CD4-positive, alpha-beta T cell (primary cell): ENCODE measurements around the gene BLOC1S5. TPM values are rescaled to one million over a fixed set of nuclear protein-coding genes. Genes with fewer than 3 reads are reported as not detected.

Experiments
- ATAC-seq: fragments of 200-7000 bp; cut with Tn5 transposase; one replicate; pipeline ENCODE4 v1.10.0; 2022; ENCODE audit warnings: mild to moderate bottlenecking; ENCODE audit not compliant: poor library complexity
- CTCF ChIA-PET: fragments of 350-600 bp; sonication (Branson Sonifier 250); formaldehyde crosslinking; loops from one replicate; lab custom pipeline; 2021; ENCODE audit warnings: antibody characterized with exemption, inconsistent platforms; lab: Charles Lee
- POLR2A ChIA-PET: fragments of 350-600 bp; sonication (Branson Sonifier 250); formaldehyde crosslinking; loops from one replicate; lab custom pipeline; 2021; ENCODE audit warnings: antibody characterized with exemption, inconsistent platforms; lab: Charles Lee
- DNase-seq, 14 experiments: peaks; one replicate each; pipeline ENCODE4 v3.0.0-alpha.2; 2013 to 2020; ENCODE audit warnings: mixed read lengths in 2 of 14
- H3K27ac ChIP-seq, 2 donors: one replicate each; pipeline versions ENCODE4 v1.5.1 to v1.7.0; 2013; ENCODE audit warnings: low read length in 2 of 2, low read depth in 1 of 2, mild to moderate bottlenecking in 1 of 2
- H3K27me3 ChIP-seq, 2 experiments: 1 replicate in 1 of 2; 2 replicates in 1 of 2; pipeline versions ENCODE4 v1.6.1 to v1.7.0; 2013; ENCODE audit warnings: low read length in 2 of 2, control low read depth in 1 of 2, mild to moderate bottlenecking in 1 of 2, moderate library complexity in 1 of 2; ENCODE audit not compliant: insufficient read depth in 2 of 2, control insufficient read depth in 1 of 2
- H3K36me3 ChIP-seq: one replicate; pipeline ENCODE4 v1.6.1; 2013; ENCODE audit warnings: low read length, control low read depth; ENCODE audit not compliant: insufficient read depth
- H3K4me1 ChIP-seq: one replicate; pipeline ENCODE4 v1.6.1; 2013; ENCODE audit warnings: low read length, control low read depth; ENCODE audit not compliant: insufficient read depth
- H3K4me3 ChIP-seq: one replicate; pipeline ENCODE4 v1.5.1; 2013; ENCODE audit warnings: mild to moderate bottlenecking, low read length, moderate library complexity
- H3K9me3 ChIP-seq, 2 experiments: 1 replicate in 1 of 2; 2 replicates in 1 of 2; pipeline versions ENCODE4 v1.6.1 to v1.7.0; 2013; ENCODE audit warnings: low read length in 2 of 2, mild to moderate bottlenecking in 2 of 2, control low read depth in 1 of 2, moderate library complexity in 1 of 2; ENCODE audit not compliant: control insufficient read depth in 1 of 2, insufficient read depth in 1 of 2
- H3K27ac Mint-ChIP-seq: one replicate; pipeline ENCODE4 v1.8.0; 2020; ENCODE audit warnings: mixed read lengths
- H3K27me3 Mint-ChIP-seq: one replicate; pipeline ENCODE4 v1.8.0; 2021; ENCODE audit warnings: mixed read lengths
- H3K36me3 Mint-ChIP-seq: one replicate; pipeline ENCODE4 v1.8.0; 2021; ENCODE audit warnings: low read depth, mixed read lengths
- H3K4me1 Mint-ChIP-seq: one replicate; pipeline ENCODE4 v1.8.0; 2021; ENCODE audit warnings: low read depth, mixed read lengths
- H3K4me3 Mint-ChIP-seq: one replicate; pipeline ENCODE4 v1.8.0; 2020; ENCODE audit warnings: mild to moderate bottlenecking, mixed read lengths
- H3K9me3 Mint-ChIP-seq: one replicate; pipeline ENCODE4 v1.8.0; 2020; ENCODE audit warnings: mixed read lengths
- CTCF ChIP-seq: fragments of 200-600 bp; IDR thresholded peaks from one replicate; pipeline ENCODE4 v1.8.0; 2022; ENCODE audit warnings: antibody characterized with exemption, mild to moderate bottlenecking
- intact Hi-C, 2 experiments: fragments of 100-400 bp; cut with DNase I in 1 of 2; cut with micrococcal nuclease in 1 of 2; formaldehyde crosslinking; loops; one replicate each; pipeline versions ENCODE4 v1.15.1 to v1.9.0; 2023 to 2025; cut with DNase I, micrococcal nuclease
- total RNA-seq, 174 experiments: library from RNA in 2 of 174; stranded (reverse) in 2 of 174; gene quantifications; one replicate each; pipeline ENCODE4 v1.2.3 and lab custom pipeline; 2021 to 2026

Gene BLOC1S5
- total RNA-seq, 2 experiments from 2014 or later, result 5.7 to 7.2 TPM

- peaks cover 2% of the 10 kb centered on the region for H3K9me3 Mint-ChIP-seq
- no peak overlapping the region for H3K4me3 ChIP-seq
- CTCF ChIA-PET, result no interaction called here
- intact Hi-C loops, result no loop called here
- no peak for TF ChIP-seq CTCF
- H3K4me1 ChIP-seq, result no peaks in the 10 kb centered on the region
- no peaks in the 10 kb centered on the region for H3K27me3 Mint-ChIP-seq
- no peaks in the 10 kb centered on the region for H3K9me3 ChIP-seq
- ATAC-seq (no peak), DNase-seq (peak in 2 of 14 experiments; percentile 38 to 53)
- peaks cover 4% of the 10 kb centered on the region for H3K4me1 Mint-ChIP-seq
- no peak overlapping the region for H3K27ac ChIP-seq
- POLR2A ChIA-PET, result interaction anchor here (1.3 kb wide), 1 partner anchor 17 kb away, joined by 4 read pairs; the partner anchor contains the start of gene EEF1E1
- H3K4me3 Mint-ChIP-seq, result no peak overlapping the region
- peaks cover 40% of the 10 kb centered on the region for H3K36me3 ChIP-seq
- H3K27ac Mint-ChIP-seq, result no peak overlapping the region
- no peaks in the 10 kb centered on the region for H3K27me3 ChIP-seq
- peaks cover 78% of the 10 kb centered on the region for H3K36me3 Mint-ChIP-seq
Measured at GRCh38 chr6:8085053-8085511, 20.9 kb upstream of the BLOC1S5 start.

- Histone ChIP-seq H3K4me1 (no peaks in the 10 kb centered on the region), H3K27ac (no peak overlapping the region), H3K9me3 (no peaks in the 10 kb centered on the region), H3K4me3 (no peak overlapping the region), H3K27me3 (no peaks in the 10 kb centered on the region), H3K36me3 (peaks cover 37% of the 10 kb centered on the region)
- CTCF ChIA-PET, result no interaction called here
- ATAC-seq, result no peak
- Mint-ChIP-seq H3K27me3 (no peaks in the 10 kb centered on the region), H3K9me3 (peaks cover under 1% of the 10 kb centered on the region), H3K36me3 (peaks cover 80% of the 10 kb centered on the region), H3K27ac (no peak overlapping the region), H3K4me1 (peaks cover 4% of the 10 kb centered on the region), H3K4me3 (no peak overlapping the region)
- TF ChIP-seq CTCF, result no peak
- no peak for DNase-seq
- intact Hi-C loops, result no loop called here
- POLR2A ChIA-PET, result interaction anchor here (1.3 kb wide), 1 partner anchor 18 kb away, joined by 4 read pairs; the partner anchor contains the start of gene EEF1E1
Measured at GRCh38 chr6:8084586-8084985, 20.4 kb upstream of the BLOC1S5 start.

GRCh38 chr6:8082954-8083858 is 19.0 kb upstream of the BLOC1S5 start:
- intact Hi-C loops, result no loop called here
- no peaks in the 10 kb centered on the region for H3K4me1 ChIP-seq
- no peaks in the 10 kb centered on the region for H3K9me3 Mint-ChIP-seq
- no peak overlapping the region for H3K27ac ChIP-seq
- peaks cover 28% of the 10 kb centered on the region for H3K36me3 ChIP-seq
- no peak overlapping the region for H3K4me3 ChIP-seq
- no peaks in the 10 kb centered on the region for H3K9me3 ChIP-seq
- DNase-seq, result no peak
- peaks cover 4% of the 10 kb centered on the region for H3K4me1 Mint-ChIP-seq
- no peak for TF ChIP-seq CTCF
- ChIA-PET CTCF (no interaction called here), POLR2A (no interaction called here)
- no peaks in the 10 kb centered on the region for H3K27me3 Mint-ChIP-seq
- no peak overlapping the region for H3K27ac Mint-ChIP-seq
- H3K4me3 Mint-ChIP-seq, result no peak overlapping the region
- peaks cover 72% of the 10 kb centered on the region for H3K36me3 Mint-ChIP-seq
- no peak for ATAC-seq
- no peaks in the 10 kb centered on the region for H3K27me3 ChIP-seq
